SK-N-MC (cell line): ENCODE measurements around the gene ZNF438.

ENCODE experiments used
- EZH2 ChIP-seq: fragments of 200-600 bp; sonication (generic); IDR thresholded peaks from one replicate; pipeline ENCODE4 v1.6.1; 2017; ENCODE audit warnings: antibody characterized with exemption
- FOXP2 ChIP-seq: optimal IDR thresholded peaks from 2 replicates; pipeline ENCODE3; 2011; ENCODE audit warnings: mild to moderate bottlenecking, moderate library complexity; ENCODE audit not compliant: insufficient read depth; ENCODE audit errors: extremely low read length, control extremely low read depth
- POLR2AphosphoS5 ChIP-seq: IDR thresholded peaks from 2 replicates; pipeline ENCODE4 v1.6.1; 2012; ENCODE audit warnings: mild to moderate bottlenecking, low read depth, low read length, borderline replicate concordance

DNA sequence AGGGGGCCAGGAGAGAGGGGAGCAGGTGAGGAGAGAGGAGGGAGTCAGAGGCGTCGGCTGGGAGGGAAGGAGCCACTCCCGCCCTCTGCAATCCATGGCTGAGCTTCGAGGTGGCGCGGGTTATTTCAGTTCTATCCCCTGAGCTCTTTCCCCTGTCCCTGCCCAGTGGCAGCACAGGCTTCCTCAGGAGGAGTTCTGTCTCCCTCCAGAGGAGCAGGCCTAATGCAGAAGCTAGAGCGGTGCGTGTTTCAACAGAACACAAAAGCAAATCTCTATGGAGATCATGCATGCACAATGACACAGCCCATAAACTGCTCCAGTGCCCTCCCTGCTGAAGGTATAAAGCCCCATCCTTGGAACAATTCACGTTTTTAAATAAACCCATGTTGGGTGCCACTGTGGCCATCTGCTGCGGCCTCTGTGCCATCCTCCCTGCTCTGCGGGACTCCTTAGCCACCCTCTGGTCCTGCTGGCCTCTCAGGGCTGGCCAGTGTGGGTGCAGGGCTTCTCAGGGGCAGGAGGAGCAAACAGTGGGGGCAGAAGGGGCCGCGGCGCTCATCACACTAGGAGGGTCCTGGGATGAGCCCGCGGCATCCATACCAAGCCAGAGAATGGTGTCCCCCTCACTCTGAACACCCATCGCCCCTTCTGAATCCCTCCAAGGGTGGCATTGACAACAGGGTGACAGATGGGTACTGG, 209.5 kb downstream of the ZNF438 start:
- TF ChIP-seq POLR2AphosphoS5 (no peak), EZH2 (no peak), FOXP2 (no peak)
